Measurements from ENCODE around the gene EDARADD.
"Not testable (repeated sequence)": the region's sequence is repeated elsewhere in the genome, so short reads cannot be mapped to it uniquely, and the experiment has no call there.

The EDARADD gene

GRCh38 chr1:236491469-236492136, 97.5 kb downstream of the EDARADD start:
- no peak for DNase-seq

DNA sequence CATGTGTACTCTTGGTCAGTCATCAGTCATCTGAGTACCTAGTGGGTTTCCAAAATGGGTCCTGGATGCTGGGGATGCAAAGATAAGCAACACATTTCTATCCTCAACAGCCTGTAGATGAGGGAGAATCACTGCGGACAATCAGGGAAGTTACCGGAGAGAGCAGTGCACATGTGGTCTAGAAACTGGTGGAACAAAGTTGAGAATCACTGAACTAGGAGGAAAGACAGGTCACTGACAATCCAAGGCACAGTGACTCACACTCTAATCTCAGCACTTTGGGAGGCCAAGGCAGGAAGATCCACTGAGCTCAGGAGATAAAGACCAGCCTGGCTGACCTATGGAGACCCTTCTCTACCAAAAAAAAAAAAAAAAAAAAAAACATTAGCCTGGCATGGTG, 98.3 kb downstream of the EDARADD start:
- no peak for DNase-seq

GRCh38 chr1:236494082-236494481, 100.0 kb downstream of the EDARADD start:
- no peak for DNase-seq

GRCh38 chr1:236494586-236495466, 100.7 kb downstream of the EDARADD start:
- no peak for DNase-seq

DNA sequence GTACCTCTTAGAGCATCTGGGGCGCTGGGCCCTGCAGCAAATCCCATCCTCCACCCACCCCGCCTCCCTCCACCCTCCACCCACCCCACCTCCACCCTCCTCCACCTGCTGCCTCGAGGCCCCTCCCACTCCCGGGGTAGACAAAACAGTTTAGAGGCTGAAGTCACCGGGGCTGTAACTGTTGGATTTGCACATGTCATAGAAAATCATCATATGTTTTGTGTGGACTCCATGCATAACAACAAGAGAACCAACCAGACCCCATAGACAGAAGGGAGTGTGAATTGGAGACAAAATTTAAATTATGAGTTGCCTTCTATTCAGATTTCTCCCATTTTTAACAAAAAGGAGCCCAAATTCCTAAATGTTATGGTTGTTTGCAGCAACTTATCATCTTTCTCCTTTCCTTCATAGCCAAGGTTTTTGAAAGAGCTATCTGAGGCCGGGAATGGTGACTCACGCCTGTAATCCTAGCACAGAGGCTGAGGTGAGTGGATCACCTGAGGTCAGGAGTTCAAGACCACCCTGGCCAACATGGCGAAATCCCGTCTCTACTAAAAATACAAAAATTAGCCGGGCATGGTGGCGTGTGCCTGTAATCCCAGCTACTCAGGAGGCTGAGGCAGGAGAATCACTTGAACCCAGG, 101.5 kb downstream of the EDARADD start:
- peak; percentile 75 for DNase-seq

- no peak for DNase-seq
These were observed 103.8 kb downstream of the EDARADD start for GRCh38 chr1:236497908-236498307.

GRCh38 chr1:236501093-236501492, 107.0 kb downstream of the EDARADD start:
- no peak for DNase-seq

DNA sequence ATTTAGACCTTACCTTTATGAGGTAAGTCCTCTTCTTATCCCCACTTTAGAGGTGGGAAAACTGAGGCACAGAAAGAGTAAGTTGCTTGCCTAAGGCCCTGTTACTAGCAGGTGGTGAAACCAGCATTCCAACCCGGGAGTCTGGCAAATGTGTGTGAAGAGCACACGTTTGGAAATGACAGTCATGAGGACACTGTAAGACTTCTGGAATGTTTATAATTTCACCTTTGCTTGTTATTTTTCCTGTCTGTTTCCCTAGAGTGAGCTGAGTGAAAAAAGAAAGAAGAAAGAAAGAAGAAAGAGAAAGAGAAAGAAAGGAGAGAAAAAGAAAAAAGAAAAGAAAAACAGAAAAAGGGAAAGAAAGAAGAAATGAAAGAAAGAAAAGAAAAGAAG, 108.5 kb downstream of the EDARADD start:
- no peak for DNase-seq

DNA sequence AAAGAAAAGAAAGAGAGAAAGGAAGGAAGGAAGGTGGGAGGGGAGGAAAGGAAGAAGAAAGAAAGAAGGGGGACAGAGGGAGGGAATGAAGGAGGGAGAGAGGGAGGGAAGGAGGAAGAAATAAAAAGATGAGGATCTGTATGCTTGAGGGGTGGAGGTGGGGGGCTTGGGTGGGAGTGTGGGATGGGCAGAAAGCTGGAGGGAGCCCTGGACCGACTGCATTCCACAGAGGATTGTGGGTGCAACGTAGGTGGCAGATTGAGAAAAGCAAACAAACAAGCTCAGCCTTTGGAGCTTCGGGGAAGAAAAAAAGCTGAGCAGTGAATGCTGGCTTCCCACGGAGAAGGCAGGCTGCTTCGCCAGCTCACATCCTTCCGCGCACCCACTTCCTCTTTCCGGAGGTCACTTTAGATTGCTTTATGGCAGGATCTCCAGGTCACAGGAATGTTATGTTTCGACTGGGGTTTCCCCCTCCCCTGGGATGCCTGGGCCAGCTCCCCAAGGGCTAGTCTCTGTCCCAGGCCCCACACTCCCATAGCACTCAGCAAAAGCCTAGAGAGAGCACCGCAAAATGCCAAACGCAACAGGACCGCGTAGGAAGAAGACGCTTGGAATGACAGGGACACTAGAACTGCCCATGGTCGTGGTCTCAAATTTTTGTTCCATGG, 109.0 kb downstream of the EDARADD start:
- DNase-seq: peak; percentile 14

GRCh38 chr1:236504338-236504737, 110.3 kb downstream of the EDARADD start:
- DNase-seq: not testable (repeated sequence)

GRCh38 chr1:236507022-236507700, 113.1 kb downstream of the EDARADD start:
- DNase-seq: peak; percentile 29

GRCh38 chr1:236508593-236509027, 114.5 kb downstream of the EDARADD start:
- DNase-seq: no peak

DNA sequence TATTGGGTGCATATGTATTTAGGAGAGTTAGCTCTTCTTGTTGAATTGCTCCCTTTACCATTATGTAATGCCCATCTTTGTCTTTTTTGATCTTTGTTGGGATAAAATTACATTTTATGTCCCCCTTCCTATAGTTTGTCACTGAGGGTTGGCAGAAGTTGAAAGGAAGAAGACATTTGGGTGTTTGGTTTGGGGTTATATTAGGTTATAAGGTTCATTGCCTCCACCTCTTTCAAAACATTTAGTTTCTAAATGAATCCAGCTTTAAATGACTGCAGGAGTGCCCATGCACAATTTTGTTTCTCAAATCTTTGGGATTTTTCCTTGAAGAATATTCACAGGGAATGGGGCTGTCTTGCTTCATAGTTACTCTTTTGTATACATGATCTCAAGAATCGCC, 115.1 kb downstream of the EDARADD start:
- DNase-seq: no peak

DNA sequence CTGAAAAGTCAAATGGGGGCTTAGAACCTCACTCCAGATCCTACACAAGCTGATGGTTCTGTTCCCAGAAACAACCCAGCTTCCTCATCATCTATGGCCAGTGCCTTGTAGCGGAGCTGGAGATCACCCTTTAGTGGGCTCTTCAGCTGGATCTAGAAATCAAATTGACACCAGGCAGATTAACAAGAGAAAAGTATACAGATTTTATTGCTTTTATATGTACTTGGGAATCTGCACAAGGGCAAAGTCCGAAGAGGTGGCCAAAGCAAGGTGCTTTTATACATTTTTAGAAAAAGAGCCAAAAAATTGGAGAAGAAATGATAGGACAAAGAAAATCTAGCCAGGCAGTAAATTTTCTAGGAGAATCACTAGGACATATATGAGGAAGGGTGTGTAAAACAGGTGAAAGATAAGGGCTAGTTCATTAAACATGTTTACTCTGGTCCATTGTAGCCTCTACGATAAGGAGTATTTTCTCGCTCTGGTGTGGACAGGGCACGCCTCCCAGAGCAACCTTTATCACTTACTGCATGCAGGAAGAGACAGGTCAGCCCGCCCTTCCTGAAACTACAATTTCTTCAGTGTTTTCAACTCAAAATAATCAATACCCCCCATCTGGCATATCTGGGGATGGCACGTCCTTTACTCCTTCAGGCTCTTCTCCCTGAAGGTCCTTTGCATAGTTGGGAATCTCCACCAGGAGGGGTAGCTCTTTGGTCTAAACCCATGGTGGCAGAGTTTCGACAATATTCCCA, 115.7 kb downstream of the EDARADD start:
- DNase-seq: no peak

DNA sequence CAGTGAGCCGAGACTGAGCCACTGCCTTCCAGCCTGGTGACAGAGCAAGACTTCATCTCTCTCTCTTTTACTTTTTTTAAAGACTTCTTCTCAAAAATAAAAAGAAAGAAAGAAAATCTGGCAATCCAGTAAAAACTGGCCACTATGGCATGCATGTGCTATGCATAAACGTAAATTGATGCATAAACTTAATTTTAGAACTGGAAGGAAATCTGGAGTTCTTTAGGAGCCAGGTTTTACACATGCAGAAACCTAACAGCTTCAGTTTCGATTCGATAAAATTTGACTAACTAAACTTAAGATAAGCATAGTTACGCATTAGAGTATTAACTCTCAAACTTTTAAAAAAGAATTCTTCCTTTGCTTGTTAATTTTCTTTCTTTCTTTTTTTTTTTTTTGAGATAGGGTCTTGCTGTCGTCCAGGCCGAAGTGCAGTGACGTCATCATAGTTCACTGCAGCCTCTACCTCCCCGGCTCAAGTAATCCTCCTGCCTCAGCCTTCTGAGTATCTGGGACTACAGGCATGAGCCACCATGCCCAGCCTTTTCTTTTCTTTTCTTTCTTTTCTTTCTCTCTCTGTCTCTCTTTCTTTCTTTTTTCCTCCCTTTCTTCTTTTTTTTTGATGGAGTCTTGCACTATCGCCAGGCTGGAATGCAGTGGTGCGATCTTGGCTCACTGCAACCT, 117.8 kb downstream of the EDARADD start:
- no peak for DNase-seq

GRCh38 chr1:236514703-236515442, 120.8 kb downstream of the EDARADD start:
- DNase-seq: peak; percentile 94

- DNase-seq: peak; percentile 84
These were observed 121.4 kb downstream of the EDARADD start for GRCh38 chr1:236515443-236515958.

DNA sequence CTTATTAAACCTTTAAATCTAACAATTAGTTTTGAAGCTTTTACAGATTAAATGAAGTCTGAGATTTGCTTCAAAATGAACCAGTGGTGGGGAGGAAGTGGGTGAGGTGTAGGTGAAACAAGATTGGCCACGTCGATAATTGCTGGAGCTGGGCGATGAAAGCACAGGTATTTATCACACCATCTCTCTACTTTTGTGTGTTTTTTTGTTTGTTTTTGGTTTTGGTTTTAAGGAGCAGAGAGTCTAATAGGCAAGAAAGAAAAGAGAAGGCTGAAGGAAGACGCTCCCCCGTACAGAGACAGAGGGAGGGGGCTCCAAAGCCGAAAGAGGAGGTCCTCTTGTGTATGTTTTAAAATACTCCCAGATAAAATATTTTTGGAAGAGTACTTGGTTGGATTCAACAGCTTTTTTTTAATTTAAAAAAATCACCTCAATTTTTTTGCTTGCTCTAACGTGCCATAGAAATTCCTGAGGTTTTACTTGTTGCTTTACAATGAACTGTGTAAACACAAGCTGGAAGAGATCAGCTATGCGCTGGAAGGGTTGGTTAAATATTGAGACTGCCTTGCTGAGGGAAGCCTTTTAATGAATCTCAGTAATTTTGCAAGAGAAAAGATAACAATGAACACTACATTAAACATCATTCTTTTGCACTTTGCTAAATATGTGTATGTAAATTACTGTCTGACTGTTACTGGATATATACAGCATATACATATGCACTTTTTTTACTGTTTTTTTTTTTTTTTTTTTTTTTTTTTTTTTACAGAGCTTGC, 123.0 kb downstream of the EDARADD start:
- DNase-seq: peak; percentile 36

- DNase-seq: no peak
These were observed 124.2 kb downstream of the EDARADD start for GRCh38 chr1:236518322-236518721.
